DND-41 (cell line): ENCODE results near the gene ZBTB32.

ENCODE experiments used
- CTCF ChIP-seq: IDR thresholded peaks from 2 replicates; pipeline ENCODE4 v1.5.1; 2012; ENCODE audit warnings: borderline replicate concordance, low read length, moderate library complexity, mild to moderate bottlenecking; ENCODE audit not compliant: poor library complexity, severe bottlenecking; ENCODE audit errors: extremely low read depth
- EZH2 ChIP-seq: IDR thresholded peaks from 3 replicates; pipeline ENCODE4 v1.6.1; 2012; ENCODE audit warnings: borderline replicate concordance, low read depth, mild to moderate bottlenecking, moderate library complexity, low read length, inconsistent platforms; ENCODE audit not compliant: severe bottlenecking

- TF ChIP-seq CTCF (no peak), EZH2 (no peak)
Observed at GRCh38 chr19:35722897-35723296, 18.5 kb downstream of the ZBTB32 start.
